GM23338 (cell line): ENCODE data around the gene GRIN3A. TPM values are rescaled to one million over a fixed set of nuclear protein-coding genes. Genes with fewer than 3 reads are reported as not detected.
"Not testable (repeated sequence)": the region's sequence is repeated elsewhere in the genome, so short reads cannot be mapped to it uniquely, and the experiment has no call there.

ENCODE experiments used
- ATAC-seq: fragments of 200-7000 bp; cut with Tn5 transposase; 3 replicates; pipeline ENCODE4 v1.9.1; 2020
- DNase-seq: peaks from one replicate; pipeline ENCODE4 v3.0.0-alpha.2; 2015; ENCODE audit warnings: low spot score
- H2AFZ ChIP-seq: fragments of 200-600 bp; sonication (generic); 2 replicates; pipeline ENCODE4 v1.8.0; 2016; ENCODE audit warnings: antibody characterized with exemption, mild to moderate bottlenecking, moderate library complexity
- H3F3A ChIP-seq: fragments of 200-600 bp; sonication (generic); replicated peaks from 2 replicates; pipeline ENCODE4 v1.8.0; 2017; ENCODE audit warnings: antibody characterized with exemption, mixed run types, low read depth
- H3K27ac ChIP-seq: fragments of 200-600 bp; sonication (generic); 2 replicates; pipeline ENCODE4 v1.6.1; 2016; ENCODE audit warnings: low read depth
- H3K27me3 ChIP-seq: fragments of 200-600 bp; sonication (generic); 2 replicates; pipeline ENCODE4 v1.8.0; 2016; ENCODE audit warnings: mild to moderate bottlenecking, mixed run types, moderate library complexity; ENCODE audit not compliant: insufficient read depth
- H3K36me3 ChIP-seq: fragments of 200-600 bp; sonication (generic); 2 replicates; pipeline ENCODE4 v1.8.0; 2016; ENCODE audit warnings: mild to moderate bottlenecking; ENCODE audit not compliant: insufficient read depth
- H3K4me1 ChIP-seq: fragments of 200-600 bp; sonication (generic); 2 replicates; pipeline ENCODE4 v1.8.0; 2016; ENCODE audit warnings: mild to moderate bottlenecking, moderate library complexity; ENCODE audit not compliant: insufficient read depth
- H3K4me2 ChIP-seq: fragments of 200-600 bp; sonication (generic); 2 replicates; pipeline ENCODE4 v1.7.1; 2017; ENCODE audit warnings: mixed run types
- H3K4me3 ChIP-seq: fragments of 200-600 bp; sonication (generic); 2 replicates; pipeline ENCODE4 v1.6.1; 2016; ENCODE audit warnings: mixed run types
- H3K79me2 ChIP-seq: fragments of 200-600 bp; sonication (generic); replicated peaks from 2 replicates; pipeline ENCODE4 v1.8.0; 2017; ENCODE audit warnings: mild to moderate bottlenecking; ENCODE audit not compliant: insufficient read depth
- H3K9me2 ChIP-seq: fragments of 200-600 bp; sonication (generic); 2 replicates; pipeline ENCODE4 v1.8.0; 2017; ENCODE audit not compliant: insufficient read depth
- H4K20me1 ChIP-seq: fragments of 200-600 bp; sonication (generic); replicated peaks from 2 replicates; pipeline ENCODE4 v1.8.0; 2017; ENCODE audit warnings: mild to moderate bottlenecking; ENCODE audit not compliant: insufficient read depth
- H3K27ac Mint-ChIP-seq: 2 replicates; pipeline ENCODE4 v1.8.0; 2020; ENCODE audit warnings: inconsistent platforms, mild to moderate bottlenecking, moderate library complexity, mixed read lengths
- H3K27me3 Mint-ChIP-seq: 3 replicates; pipeline ENCODE4 v1.8.0; 2022; ENCODE audit warnings: low read depth, mild to moderate bottlenecking, moderate library complexity, mixed read lengths, inconsistent platforms; ENCODE audit not compliant: insufficient read depth, poor library complexity
- H3K36me3 Mint-ChIP-seq: 3 replicates; pipeline ENCODE4 v1.8.0; 2021; ENCODE audit warnings: low read depth, mild to moderate bottlenecking, inconsistent platforms, moderate library complexity, mixed read lengths
- H3K4me1 Mint-ChIP-seq: 3 replicates; pipeline ENCODE4 v1.8.0; 2020; ENCODE audit warnings: mild to moderate bottlenecking, inconsistent platforms, mixed read lengths
- H3K4me3 Mint-ChIP-seq: 3 replicates; pipeline ENCODE4 v1.8.0; 2021; ENCODE audit warnings: moderate library complexity, mild to moderate bottlenecking, inconsistent platforms, mixed read lengths
- H3K9me3 Mint-ChIP-seq: 3 replicates; pipeline ENCODE4 v1.8.0; 2020; ENCODE audit warnings: moderate library complexity, mild to moderate bottlenecking, inconsistent platforms, mixed read lengths
- CREB1 ChIP-seq: fragments of 250-450 bp; sonication (Bioruptor Pico); IDR thresholded peaks from 2 replicates; pipeline ENCODE4 v1.5.0; 2020; ENCODE audit warnings: low read depth, mild to moderate bottlenecking, moderate library complexity
- EZH2 ChIP-seq: fragments of 200-600 bp; sonication (generic); IDR thresholded peaks from one replicate; pipeline ENCODE4 v1.8.0; 2017; ENCODE audit warnings: antibody characterized with exemption, mild to moderate bottlenecking, low read depth; ENCODE audit not compliant: unreplicated experiment
- EZH2phosphoT487 ChIP-seq: fragments of 200-600 bp; sonication (generic); IDR thresholded peaks from one replicate; pipeline ENCODE4 v1.8.1; 2018; ENCODE audit warnings: antibody characterized with exemption; ENCODE audit not compliant: unreplicated experiment
- JUNB ChIP-seq: IDR thresholded peaks from one replicate; pipeline ENCODE4 v1.6.1; 2016; ENCODE audit warnings: antibody characterized with exemption; ENCODE audit not compliant: unreplicated experiment
- ZNF114 ChIP-seq: fragments of 250-450 bp; sonication (Bioruptor Pico); IDR thresholded peaks from 2 replicates; pipeline ENCODE4 v1.5.0; 2020; ENCODE audit warnings: mild to moderate bottlenecking, moderate library complexity
- polyA plus RNA-seq: library from polyadenylated mRNA; unstranded; fragments of >200 nt; fragmentation: Nextera tagmentation; extraction: Ambion mirVana; gene quantifications from 2 replicates; pipeline ENCODE4 v1.2.1, GENCODE V29; 2016
- total RNA-seq: library from RNA; depleted of rRNA; stranded (reverse); fragments of >200 nt; shearing (Covaris generic); gene quantifications from 2 replicates; pipeline ENCODE4 v1.2.3, GENCODE V29; 2014
- TF ChIP-seq, protein P1 (sequence below): IDR thresholded peaks from 2 replicates; pipeline ENCODE4 v1.6.1; 2016; ENCODE audit warnings: antibody characterized with exemption
- TF ChIP-seq, protein P2 (sequence below): IDR thresholded peaks from one replicate; pipeline ENCODE4 v1.6.1; 2018; ENCODE audit warnings: antibody characterized with exemption; ENCODE audit not compliant: unreplicated experiment
- TF ChIP-seq, protein P3 (sequence below), 2 experiments: fragments of 200-600 bp in 1 of 2; sonication (generic) in 1 of 2; conservative IDR thresholded peaks; 2 replicates each; pipeline versions ENCODE4 v1.5.1 to v1.6.1; 2016 to 2017; ENCODE audit warnings: antibody characterized with exemption in 2 of 2, low read depth in 2 of 2, mild to moderate bottlenecking in 2 of 2, moderate library complexity in 1 of 2

The GRIN3A gene
- total and polyA plus RNA-seq, 2 experiments from 2014 or later, result 0.03 to 0.05 TPM

DNA sequence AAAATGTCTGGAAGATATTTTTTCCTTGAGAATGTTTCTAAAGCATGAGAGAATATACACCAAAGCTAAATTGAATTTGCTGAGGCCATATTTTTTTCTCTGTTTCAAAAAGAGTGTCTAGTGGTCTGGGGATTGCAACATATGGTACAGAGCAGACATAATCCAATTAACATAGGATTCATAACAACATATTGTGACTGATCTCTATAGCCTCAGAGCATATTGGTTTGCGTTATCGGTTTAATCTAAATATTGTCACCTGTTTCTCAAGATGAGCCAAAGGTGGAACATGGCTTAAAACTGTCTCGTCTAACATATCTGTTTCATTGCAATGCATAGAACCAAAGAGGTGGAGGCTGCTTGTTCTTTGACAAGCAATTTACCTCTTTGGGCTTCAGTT lies 147.5 kb downstream of the GRIN3A start:
- H3K27me3 ChIP-seq, result no peaks in the 10 kb centered on the region
- H3K79me2 ChIP-seq, result no peaks in the 10 kb centered on the region
- H2AFZ ChIP-seq, result no peak overlapping the region
- ATAC-seq, result no peak
- H3K9me2 ChIP-seq, result peaks cover 6% of the 10 kb centered on the region; the same call in 1 of the 2 replicates
- no peak overlapping the region for H3K4me3 Mint-ChIP-seq
- no peak overlapping the region for H3K27ac Mint-ChIP-seq
- no peaks in the 10 kb centered on the region for H3K4me1 Mint-ChIP-seq
- H3K9me3 Mint-ChIP-seq, result no peaks in the 10 kb centered on the region; the same call in 2 of the 3 replicates
- no peak overlapping the region for H3K27ac ChIP-seq
- H3K4me3 ChIP-seq, result no peak overlapping the region
- no peaks in the 10 kb centered on the region for H4K20me1 ChIP-seq
- H3K27me3 Mint-ChIP-seq, result peaks cover 7% of the 10 kb centered on the region
- H3K4me1 ChIP-seq, result no peaks in the 10 kb centered on the region
- H3K4me2 ChIP-seq, result no peak overlapping the region
- no peaks in the 10 kb centered on the region for H3F3A ChIP-seq
- DNase-seq, result no peak
- no peaks in the 10 kb centered on the region for H3K36me3 ChIP-seq
- no peaks in the 10 kb centered on the region for H3K36me3 Mint-ChIP-seq
- TF ChIP-seq EZH2phosphoT487 (no peak), JUNB (no peak), EZH2 (no peak), CREB1 (no peak), ZNF114 (no peak)
- TF ChIP-seq, protein P1, sequence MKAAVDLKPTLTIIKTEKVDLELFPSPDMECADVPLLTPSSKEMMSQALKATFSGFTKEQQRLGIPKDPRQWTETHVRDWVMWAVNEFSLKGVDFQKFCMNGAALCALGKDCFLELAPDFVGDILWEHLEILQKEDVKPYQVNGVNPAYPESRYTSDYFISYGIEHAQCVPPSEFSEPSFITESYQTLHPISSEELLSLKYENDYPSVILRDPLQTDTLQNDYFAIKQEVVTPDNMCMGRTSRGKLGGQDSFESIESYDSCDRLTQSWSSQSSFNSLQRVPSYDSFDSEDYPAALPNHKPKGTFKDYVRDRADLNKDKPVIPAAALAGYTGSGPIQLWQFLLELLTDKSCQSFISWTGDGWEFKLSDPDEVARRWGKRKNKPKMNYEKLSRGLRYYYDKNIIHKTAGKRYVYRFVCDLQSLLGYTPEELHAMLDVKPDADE, result no peak
- TF ChIP-seq, protein P2, sequence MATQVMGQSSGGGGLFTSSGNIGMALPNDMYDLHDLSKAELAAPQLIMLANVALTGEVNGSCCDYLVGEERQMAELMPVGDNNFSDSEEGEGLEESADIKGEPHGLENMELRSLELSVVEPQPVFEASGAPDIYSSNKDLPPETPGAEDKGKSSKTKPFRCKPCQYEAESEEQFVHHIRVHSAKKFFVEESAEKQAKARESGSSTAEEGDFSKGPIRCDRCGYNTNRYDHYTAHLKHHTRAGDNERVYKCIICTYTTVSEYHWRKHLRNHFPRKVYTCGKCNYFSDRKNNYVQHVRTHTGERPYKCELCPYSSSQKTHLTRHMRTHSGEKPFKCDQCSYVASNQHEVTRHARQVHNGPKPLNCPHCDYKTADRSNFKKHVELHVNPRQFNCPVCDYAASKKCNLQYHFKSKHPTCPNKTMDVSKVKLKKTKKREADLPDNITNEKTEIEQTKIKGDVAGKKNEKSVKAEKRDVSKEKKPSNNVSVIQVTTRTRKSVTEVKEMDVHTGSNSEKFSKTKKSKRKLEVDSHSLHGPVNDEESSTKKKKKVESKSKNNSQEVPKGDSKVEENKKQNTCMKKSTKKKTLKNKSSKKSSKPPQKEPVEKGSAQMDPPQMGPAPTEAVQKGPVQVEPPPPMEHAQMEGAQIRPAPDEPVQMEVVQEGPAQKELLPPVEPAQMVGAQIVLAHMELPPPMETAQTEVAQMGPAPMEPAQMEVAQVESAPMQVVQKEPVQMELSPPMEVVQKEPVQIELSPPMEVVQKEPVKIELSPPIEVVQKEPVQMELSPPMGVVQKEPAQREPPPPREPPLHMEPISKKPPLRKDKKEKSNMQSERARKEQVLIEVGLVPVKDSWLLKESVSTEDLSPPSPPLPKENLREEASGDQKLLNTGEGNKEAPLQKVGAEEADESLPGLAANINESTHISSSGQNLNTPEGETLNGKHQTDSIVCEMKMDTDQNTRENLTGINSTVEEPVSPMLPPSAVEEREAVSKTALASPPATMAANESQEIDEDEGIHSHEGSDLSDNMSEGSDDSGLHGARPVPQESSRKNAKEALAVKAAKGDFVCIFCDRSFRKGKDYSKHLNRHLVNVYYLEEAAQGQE, result no peak
- TF ChIP-seq, protein P3, sequence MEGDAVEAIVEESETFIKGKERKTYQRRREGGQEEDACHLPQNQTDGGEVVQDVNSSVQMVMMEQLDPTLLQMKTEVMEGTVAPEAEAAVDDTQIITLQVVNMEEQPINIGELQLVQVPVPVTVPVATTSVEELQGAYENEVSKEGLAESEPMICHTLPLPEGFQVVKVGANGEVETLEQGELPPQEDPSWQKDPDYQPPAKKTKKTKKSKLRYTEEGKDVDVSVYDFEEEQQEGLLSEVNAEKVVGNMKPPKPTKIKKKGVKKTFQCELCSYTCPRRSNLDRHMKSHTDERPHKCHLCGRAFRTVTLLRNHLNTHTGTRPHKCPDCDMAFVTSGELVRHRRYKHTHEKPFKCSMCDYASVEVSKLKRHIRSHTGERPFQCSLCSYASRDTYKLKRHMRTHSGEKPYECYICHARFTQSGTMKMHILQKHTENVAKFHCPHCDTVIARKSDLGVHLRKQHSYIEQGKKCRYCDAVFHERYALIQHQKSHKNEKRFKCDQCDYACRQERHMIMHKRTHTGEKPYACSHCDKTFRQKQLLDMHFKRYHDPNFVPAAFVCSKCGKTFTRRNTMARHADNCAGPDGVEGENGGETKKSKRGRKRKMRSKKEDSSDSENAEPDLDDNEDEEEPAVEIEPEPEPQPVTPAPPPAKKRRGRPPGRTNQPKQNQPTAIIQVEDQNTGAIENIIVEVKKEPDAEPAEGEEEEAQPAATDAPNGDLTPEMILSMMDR (conservative IDR thresholded peaks at IDR 0.05; ENCODE audit: low read depth in 2 of 2), result no peak

DNA sequence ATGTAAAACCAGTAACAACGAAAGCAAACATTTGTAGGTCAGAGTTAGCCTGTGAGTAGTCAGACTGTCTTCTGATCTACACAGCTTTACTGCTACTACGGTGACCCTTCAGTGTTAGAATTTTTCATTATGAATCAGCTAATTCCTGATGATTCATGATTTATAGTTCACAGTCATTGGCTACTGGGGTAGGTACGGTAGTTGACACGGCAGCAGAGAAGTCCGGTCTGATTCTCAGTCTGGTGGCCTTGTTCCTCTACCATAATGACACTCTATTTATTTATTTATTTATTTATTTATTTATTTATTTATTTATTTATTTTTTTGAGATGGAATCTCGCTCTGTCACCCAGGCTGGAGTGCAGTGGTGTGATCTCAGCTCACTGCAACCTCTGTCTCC lies 148.4 kb downstream of the GRIN3A start:
- not testable (repeated sequence) for H3K4me1 Mint-ChIP-seq, H3K27ac ChIP-seq, H3K9me2 ChIP-seq, DNase-seq, H3K27me3 ChIP-seq, H3K4me3 Mint-ChIP-seq, H3K27me3 Mint-ChIP-seq, ATAC-seq, H3K36me3 ChIP-seq, H3F3A ChIP-seq, H3K4me3 ChIP-seq, H3K4me1 ChIP-seq, H3K9me3 Mint-ChIP-seq, H2AFZ ChIP-seq, H3K79me2 ChIP-seq, H3K27ac Mint-ChIP-seq, H4K20me1 ChIP-seq, H3K4me2 ChIP-seq, H3K36me3 Mint-ChIP-seq
